ENCODE results near the gene PHOSPHO1. TPM values are rescaled to one million over a fixed set of nuclear protein-coding genes. Genes with fewer than 3 reads are reported as not detected.

The PHOSPHO1 gene
- total and polyA plus RNA-seq, 2 experiments from 2014 or later, result not detected

GRCh38 chr17:49209061-49209571 is 21.5 kb downstream of the PHOSPHO1 start:
- Histone ChIP-seq H3K27me3 (peaks cover 5% of the 10 kb centered on the region), H3K36me3 (no peaks in the 10 kb centered on the region), H3K9me3 (ENCODE audit: low read depth) (no peaks in the 10 kb centered on the region), H3K4me1 (ENCODE audit: low read depth) (no peaks in the 10 kb centered on the region), H3K27ac (no peak overlapping the region), H3K4me3 (no peak overlapping the region)
- no peak for TF ChIP-seq CTCF (IDR thresholded peaks at IDR 0.05; ENCODE audit: low read depth, low read length)
- DNase-seq (ENCODE audit: low read depth in 1 of 2, low spot score in 1 of 2), result no peak

GRCh38 chr17:49204516-49204915 is 26.1 kb downstream of the PHOSPHO1 start:
- Histone ChIP-seq H3K36me3 (no peaks in the 10 kb centered on the region), H3K9me3 (ENCODE audit: low read depth) (no peaks in the 10 kb centered on the region), H3K27me3 (peaks cover 8% of the 10 kb centered on the region), H3K27ac (no peak overlapping the region), H3K4me3 (no peak overlapping the region), H3K4me1 (ENCODE audit: low read depth) (no peaks in the 10 kb centered on the region)
- no peak for TF ChIP-seq CTCF (IDR thresholded peaks at IDR 0.05; ENCODE audit: low read depth, low read length)
- DNase-seq (ENCODE audit: low read depth in 1 of 2, low spot score in 1 of 2), result no peak

- Histone ChIP-seq H3K27ac (no peak overlapping the region), H3K4me1 (ENCODE audit: low read depth) (no peaks in the 10 kb centered on the region), H3K36me3 (no peaks in the 10 kb centered on the region), H3K9me3 (ENCODE audit: low read depth) (no peaks in the 10 kb centered on the region), H3K4me3 (no peak overlapping the region), H3K27me3 (peaks cover 8% of the 10 kb centered on the region)
- no peak for DNase-seq (ENCODE audit: low read depth in 1 of 2, low spot score in 1 of 2)
- no peak for TF ChIP-seq CTCF (IDR thresholded peaks at IDR 0.05; ENCODE audit: low read depth, low read length)
Observed at GRCh38 chr17:49203796-49204195, 26.8 kb downstream of the PHOSPHO1 start.

- TF ChIP-seq CTCF (IDR thresholded peaks at IDR 0.05; ENCODE audit: low read depth, low read length), result no peak
- Histone ChIP-seq H3K4me3 (no peak overlapping the region), H3K4me1 (ENCODE audit: low read depth) (no peaks in the 10 kb centered on the region), H3K36me3 (no peaks in the 10 kb centered on the region), H3K27me3 (peaks cover 8% of the 10 kb centered on the region), H3K27ac (no peak overlapping the region), H3K9me3 (ENCODE audit: low read depth) (no peaks in the 10 kb centered on the region)
- DNase-seq (ENCODE audit: low read depth in 1 of 2, low spot score in 1 of 2), result peak in 1 of 2 donors; percentile 76
Observed at GRCh38 chr17:49201481-49201927, 29.1 kb downstream of the PHOSPHO1 start.

GRCh38 chr17:49200423-49201083 is 30.0 kb downstream of the PHOSPHO1 start:
- H3K9me3 ChIP-seq (ENCODE audit: low read depth), result no peaks in the 10 kb centered on the region
- no peak overlapping the region for H3K27ac ChIP-seq
- no peaks in the 10 kb centered on the region for H3K4me1 ChIP-seq (ENCODE audit: low read depth)
- DNase-seq (ENCODE audit: low read depth in 1 of 2, low spot score in 1 of 2), result no peak
- no peaks in the 10 kb centered on the region for H3K36me3 ChIP-seq
- peaks cover 8% of the 10 kb centered on the region for H3K27me3 ChIP-seq
- no peak overlapping the region for H3K4me3 ChIP-seq
- no peak for TF ChIP-seq CTCF (IDR thresholded peaks at IDR 0.05; ENCODE audit: low read depth, low read length)
